ENCODE results near the gene TF.

DNA sequence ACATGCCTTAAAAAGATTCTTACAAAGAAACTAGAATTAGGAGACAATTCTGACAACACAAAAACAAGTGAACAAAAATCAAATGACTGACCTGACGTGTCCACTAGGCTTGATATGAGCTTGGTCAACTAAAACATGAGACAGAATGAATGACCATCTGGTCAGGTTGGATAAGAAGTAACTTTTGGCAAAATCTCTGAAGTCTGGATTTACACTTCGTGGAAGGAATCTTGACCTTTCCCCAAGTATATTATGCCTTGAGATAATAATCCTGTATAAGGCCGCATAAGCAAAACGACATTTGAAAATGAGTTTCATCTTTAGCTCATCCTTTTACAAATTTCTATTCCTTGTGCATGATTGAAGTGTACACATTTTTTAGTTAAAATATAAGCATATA lies 1.1 kb upstream of the TF start:
- TF ChIP-seq, protein P1, sequence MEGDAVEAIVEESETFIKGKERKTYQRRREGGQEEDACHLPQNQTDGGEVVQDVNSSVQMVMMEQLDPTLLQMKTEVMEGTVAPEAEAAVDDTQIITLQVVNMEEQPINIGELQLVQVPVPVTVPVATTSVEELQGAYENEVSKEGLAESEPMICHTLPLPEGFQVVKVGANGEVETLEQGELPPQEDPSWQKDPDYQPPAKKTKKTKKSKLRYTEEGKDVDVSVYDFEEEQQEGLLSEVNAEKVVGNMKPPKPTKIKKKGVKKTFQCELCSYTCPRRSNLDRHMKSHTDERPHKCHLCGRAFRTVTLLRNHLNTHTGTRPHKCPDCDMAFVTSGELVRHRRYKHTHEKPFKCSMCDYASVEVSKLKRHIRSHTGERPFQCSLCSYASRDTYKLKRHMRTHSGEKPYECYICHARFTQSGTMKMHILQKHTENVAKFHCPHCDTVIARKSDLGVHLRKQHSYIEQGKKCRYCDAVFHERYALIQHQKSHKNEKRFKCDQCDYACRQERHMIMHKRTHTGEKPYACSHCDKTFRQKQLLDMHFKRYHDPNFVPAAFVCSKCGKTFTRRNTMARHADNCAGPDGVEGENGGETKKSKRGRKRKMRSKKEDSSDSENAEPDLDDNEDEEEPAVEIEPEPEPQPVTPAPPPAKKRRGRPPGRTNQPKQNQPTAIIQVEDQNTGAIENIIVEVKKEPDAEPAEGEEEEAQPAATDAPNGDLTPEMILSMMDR (tag by site-specific recombination; IDR thresholded peaks at IDR 0.05), result no peak
- no peak for TF ChIP-seq ZNF785 (tag by site-specific recombination; IDR thresholded peaks at IDR 0.05)
- no peak for TF ChIP-seq ZNF76 (tag by site-specific recombination; IDR thresholded peaks at IDR 0.05; ENCODE audit: borderline replicate concordance, low read depth)
- TF ChIP-seq ZNF792 (tag by site-specific recombination; IDR thresholded peaks at IDR 0.05), result no peak
- TF ChIP-seq ZNF121 (tag by site-specific recombination; IDR thresholded peaks at IDR 0.05), result no peak
- TF ChIP-seq, protein P2, sequence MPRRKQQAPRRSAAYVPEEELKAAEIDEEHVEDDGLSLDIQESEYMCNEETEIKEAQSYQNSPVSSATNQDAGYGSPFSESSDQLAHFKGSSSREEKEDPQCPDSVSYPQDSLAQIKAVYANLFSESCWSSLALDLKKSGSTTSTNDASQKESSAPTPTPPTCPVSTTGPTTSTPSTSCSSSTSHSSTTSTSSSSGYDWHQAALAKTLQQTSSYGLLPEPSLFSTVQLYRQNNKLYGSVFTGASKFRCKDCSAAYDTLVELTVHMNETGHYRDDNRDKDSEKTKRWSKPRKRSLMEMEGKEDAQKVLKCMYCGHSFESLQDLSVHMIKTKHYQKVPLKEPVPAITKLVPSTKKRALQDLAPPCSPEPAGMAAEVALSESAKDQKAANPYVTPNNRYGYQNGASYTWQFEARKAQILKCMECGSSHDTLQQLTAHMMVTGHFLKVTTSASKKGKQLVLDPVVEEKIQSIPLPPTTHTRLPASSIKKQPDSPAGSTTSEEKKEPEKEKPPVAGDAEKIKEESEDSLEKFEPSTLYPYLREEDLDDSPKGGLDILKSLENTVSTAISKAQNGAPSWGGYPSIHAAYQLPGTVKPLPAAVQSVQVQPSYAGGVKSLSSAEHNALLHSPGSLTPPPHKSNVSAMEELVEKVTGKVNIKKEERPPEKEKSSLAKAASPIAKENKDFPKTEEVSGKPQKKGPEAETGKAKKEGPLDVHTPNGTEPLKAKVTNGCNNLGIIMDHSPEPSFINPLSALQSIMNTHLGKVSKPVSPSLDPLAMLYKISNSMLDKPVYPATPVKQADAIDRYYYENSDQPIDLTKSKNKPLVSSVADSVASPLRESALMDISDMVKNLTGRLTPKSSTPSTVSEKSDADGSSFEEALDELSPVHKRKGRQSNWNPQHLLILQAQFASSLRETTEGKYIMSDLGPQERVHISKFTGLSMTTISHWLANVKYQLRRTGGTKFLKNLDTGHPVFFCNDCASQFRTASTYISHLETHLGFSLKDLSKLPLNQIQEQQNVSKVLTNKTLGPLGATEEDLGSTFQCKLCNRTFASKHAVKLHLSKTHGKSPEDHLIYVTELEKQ (tag by site-specific recombination; IDR thresholded peaks at IDR 0.05; ENCODE audit: borderline replicate concordance), result no peak
- no peak for TF ChIP-seq YY1 (tag by site-specific recombination; IDR thresholded peaks at IDR 0.05)
- TF ChIP-seq, protein P3, sequence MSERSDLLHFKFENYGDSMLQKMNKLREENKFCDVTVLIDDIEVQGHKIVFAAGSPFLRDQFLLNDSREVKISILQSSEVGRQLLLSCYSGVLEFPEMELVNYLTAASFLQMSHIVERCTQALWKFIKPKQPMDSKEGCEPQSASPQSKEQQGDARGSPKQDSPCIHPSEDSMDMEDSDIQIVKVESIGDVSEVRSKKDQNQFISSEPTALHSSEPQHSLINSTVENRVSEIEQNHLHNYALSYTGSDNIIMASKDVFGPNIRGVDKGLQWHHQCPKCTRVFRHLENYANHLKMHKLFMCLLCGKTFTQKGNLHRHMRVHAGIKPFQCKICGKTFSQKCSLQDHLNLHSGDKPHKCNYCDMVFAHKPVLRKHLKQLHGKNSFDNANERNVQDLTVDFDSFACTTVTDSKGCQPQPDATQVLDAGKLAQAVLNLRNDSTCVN (tag by site-specific recombination; optimal IDR thresholded peaks at IDR 0.05), result no peak

All from HEK293 (cell line).